Stimulated activated CD4-positive, alpha-beta T cell treated with anti-CD3 and anti-CD28 coated beads, Interleukin-4, amount 100 ng/mL, for 48 hours (primary cell): ENCODE measurements around the gene GATD1.

Source experiments
- DNase-seq, 2 donors: peaks; one replicate each; pipeline ENCODE4 v3.0.0-alpha.2; 2020; ENCODE audit warnings: low read depth in 2 of 2

GATD1 gene

GRCh38 chr11:795634-796564 lies 18.6 kb upstream of the GATD1 start:
- DNase-seq: peak; percentile 74 to 85

- no peak for DNase-seq
Observed at GRCh38 chr11:794766-795633, 17.7 kb upstream of the GATD1 start.

- DNase-seq: no peak
Observed at GRCh38 chr11:794013-794765, 16.9 kb upstream of the GATD1 start.

GRCh38 chr11:793556-793955 lies 16.3 kb upstream of the GATD1 start:
- no peak for DNase-seq

- DNase-seq: no peak
Observed at GRCh38 chr11:792873-793272, 15.6 kb upstream of the GATD1 start.

GRCh38 chr11:792535-792821 lies 15.2 kb upstream of the GATD1 start:
- no peak for DNase-seq

- DNase-seq: no peak
Observed at GRCh38 chr11:791658-792534, 14.6 kb upstream of the GATD1 start.

GRCh38 chr11:790721-791564 lies 13.7 kb upstream of the GATD1 start:
- DNase-seq: no peak

GRCh38 chr11:789943-790342 lies 12.7 kb upstream of the GATD1 start, which contains the start of gene CEND1:
Gene CEND1 (minus strand): TSS chr11:790090. CDS start chr11:788576, 1,514 bp downstream.
- DNase-seq: peak in 1 of 2 donors; percentile 52

- DNase-seq: no peak
Observed at GRCh38 chr11:788953-789940, 12.0 kb upstream of the GATD1 start.

GRCh38 chr11:788009-788640 lies 10.8 kb upstream of the GATD1 start:
- DNase-seq: no peak

- DNase-seq: no peak
Observed at GRCh38 chr11:787084-787675, 9.9 kb upstream of the GATD1 start.

GRCh38 chr11:786235-787083 lies 9.2 kb upstream of the GATD1 start:
- DNase-seq: no peak

- DNase-seq: peak in 1 of 2 donors; percentile 38
Observed at GRCh38 chr11:783581-784015, 6.3 kb upstream of the GATD1 start.

- no peak for DNase-seq
Observed at GRCh38 chr11:782264-783174, 5.2 kb upstream of the GATD1 start.
